Stimulated activated CD8-positive, alpha-beta memory T cell treated with anti-CD3 and anti-CD28 coated beads, Interleukin-4, amount 100 ng/mL, for 1 hour (primary cell): ENCODE measurements around the gene ZNF541.

Experiments
- DNase-seq, 2 donors: peaks; one replicate each; pipeline ENCODE4 v3.0.0-alpha.2; 2020; ENCODE audit warnings: low read depth in 2 of 2, low spot score in 1 of 2

The ZNF541 gene, protein sequence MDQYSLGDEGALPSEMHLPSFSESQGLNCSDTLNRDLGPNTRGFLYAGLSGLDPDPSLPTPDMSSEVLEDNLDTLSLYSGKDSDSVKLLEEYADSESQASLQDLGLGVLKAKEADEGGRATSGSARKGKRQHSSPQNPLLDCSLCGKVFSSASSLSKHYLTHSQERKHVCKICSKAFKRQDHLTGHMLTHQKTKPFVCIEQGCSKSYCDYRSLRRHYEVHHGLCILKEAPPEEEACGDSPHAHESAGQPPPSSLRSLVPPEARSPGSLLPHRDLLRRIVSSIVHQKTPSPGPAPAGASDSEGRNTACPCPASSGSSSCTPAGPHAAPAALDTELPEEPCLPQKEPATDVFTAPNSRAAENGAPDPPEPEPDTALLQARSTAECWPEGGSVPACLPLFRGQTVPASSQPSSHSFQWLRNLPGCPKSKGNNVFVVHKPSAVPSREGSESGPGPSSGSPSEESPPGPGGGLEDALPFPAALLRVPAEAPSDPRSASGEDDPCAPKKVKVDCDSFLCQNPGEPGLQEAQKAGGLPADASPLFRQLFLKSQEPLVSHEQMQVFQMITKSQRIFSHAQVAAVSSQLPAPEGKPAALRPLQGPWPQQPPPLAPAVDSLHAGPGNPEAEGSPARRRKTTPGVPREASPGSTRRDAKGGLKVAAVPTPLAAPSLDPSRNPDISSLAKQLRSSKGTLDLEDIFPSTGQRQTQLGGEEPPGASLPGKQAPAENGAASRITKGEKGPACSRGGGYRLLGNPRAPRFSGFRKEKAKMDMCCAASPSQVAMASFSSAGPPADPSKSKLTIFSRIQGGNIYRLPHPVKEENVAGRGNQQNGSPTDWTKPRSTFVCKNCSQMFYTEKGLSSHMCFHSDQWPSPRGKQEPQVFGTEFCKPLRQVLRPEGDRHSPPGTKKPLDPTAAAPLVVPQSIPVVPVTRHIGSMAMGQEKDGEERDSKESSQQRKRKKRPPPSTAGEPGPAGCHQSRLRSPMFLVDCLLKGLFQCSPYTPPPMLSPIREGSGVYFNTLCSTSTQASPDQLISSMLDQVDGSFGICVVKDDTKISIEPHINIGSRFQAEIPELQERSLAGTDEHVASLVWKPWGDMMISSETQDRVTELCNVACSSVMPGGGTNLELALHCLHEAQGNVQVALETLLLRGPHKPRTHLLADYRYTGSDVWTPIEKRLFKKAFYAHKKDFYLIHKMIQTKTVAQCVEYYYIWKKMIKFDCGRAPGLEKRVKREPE (N-terminal part only)

DNA sequence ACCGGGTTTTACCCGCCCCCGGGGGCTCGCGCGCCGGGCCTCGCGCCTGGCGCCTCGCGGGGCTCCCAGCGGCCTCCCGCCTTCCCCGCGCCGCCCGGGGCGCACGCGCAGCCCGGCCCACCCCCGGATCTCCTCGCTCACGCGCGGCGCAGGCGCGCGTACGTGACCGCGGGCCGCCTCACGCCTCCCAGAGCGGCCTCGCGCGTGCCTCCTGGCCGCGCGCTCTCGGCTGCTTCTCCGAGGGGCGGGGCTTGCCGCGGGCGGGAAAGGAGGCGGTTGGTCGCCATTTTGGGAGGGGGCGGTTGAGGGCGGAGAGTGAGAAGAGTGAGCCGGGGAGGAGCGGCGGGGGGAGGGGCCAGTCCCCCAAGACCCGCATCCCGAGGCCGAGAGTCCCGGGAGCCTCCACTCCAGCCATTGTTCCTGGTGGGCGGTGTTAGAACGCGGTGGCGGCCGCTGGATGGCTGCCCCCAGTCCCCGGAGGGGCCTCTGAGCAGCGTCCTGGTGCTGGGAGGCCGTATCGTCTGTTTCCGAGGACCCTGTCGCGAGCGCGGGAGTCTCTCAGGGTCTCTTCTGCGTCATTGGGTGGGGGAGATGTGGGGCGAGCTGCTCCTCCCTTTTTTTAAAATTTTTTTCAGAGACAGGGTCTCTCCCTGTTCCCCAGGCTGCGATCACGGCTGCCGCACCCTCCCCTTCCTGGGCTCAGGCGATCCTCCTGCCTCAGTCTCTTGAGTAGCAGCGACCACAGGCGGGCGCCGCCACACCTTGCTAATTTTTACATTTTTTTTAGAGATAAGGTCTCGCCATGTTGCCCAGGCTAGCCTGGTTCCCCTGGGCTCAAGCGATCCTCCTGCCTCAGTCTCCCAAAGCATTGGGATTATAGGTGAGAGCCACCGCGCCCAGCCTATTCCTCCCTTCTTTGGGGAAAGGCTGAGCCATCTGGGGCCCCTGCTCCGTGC lies at the start of gene ZNF541:
ZNF541 (minus strand) TSS at position 78 of the 956 bp plus-strand sequence. CDS start 17,292 bp downstream, outside the sequence.
- DNase-seq: peak; percentile 50 to 76

DNA sequence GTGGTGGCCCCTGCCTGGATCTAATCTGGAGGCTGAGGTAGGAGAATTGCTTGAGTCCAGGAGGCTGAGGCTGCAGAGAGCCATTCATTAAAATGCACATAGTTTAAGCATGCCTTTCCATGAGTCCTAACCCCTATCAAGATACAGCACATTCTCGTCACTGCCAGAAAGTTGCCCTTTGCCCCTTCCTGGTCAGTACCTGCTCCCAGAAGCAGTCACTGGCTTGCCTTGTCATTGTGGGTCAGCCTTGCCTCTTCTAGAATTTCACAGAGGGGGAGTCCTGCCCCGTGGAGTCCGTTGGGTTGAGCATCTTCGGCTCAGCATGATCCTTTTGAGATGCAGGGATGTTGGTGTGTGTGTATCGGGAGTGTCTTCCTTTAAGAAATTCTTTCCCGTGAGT lies 46.8 kb upstream of the ZNF541 start:
- DNase-seq: no peak

DNA sequence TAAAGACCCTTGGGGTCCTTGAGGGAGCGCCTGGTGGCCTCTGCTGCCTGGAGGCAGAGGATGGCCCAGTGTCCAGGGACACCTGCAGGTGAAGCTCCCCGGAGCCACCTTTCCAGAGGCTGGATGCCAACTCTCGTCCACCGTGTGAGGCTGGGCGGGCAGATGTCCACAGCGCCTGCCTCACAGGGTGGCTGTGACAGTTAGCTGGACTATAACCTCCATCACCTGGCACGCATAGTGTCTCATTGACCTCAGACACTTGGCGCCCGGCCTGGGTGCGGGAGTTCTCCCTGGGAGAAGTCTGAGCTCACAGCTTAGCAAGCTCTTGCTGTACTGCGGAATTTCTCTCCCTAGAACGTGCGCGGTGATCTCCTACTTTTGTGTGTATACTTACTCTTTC lies 45.8 kb upstream of the ZNF541 start:
- no peak for DNase-seq

DNA sequence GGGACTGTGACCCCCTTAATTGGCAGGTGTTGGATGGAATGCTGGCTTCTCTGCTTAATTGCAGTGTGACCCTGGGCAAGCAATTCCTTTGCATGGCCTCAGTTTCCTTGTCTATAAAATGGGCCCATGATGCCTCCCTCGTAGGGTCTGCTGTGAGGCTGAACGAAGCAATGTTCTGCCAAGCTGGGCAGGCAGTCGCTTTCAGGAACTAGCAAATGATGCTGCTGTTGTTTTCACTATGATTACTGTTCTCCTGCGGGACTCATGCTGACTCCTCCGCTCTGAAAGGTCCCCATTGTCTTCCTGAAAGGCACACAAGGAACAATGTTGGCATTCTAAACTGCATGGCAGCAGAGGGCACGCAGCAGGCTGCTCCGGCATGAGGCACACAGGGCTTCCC lies 42.8 kb upstream of the ZNF541 start:
- no peak for DNase-seq

DNA sequence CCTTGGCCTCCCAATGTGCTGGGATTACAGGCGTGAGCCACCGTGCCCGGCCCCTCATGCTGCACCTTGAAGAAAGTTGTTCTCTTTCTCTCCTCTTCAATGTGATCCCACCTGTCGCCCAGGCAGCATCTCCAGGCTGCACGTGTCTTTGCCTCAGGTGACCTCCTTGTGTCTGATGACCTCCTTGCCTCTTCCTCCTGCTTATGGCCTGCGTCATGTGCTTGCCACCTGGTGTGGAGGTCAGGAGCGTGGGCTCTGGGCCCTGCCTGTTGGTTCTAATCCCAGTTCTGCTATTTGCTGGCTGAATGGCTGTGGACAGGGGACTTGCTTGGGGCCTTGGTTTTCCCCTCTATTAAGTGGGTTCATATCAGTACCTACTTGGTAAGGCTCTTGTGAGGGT lies 42.3 kb upstream of the ZNF541 start:
- no peak for DNase-seq

DNA sequence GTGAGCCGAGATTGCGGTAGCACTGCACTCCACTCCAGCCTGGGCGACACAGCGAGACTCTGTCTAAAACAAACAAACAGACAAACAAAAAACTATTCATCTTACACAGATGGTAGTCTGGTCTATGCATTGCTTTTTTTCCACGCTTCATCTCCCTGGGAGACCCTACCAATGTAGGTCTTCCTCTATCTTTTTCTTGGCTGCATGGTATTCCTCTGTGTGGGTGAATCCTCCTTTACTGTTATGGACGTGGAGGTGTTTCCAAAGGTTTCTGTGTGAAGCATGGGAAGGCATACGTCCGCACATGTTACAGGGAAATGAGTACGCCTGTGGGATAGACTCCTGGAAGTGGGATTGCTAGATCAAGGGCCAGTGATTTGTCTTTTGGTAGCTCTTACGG lies 41.6 kb upstream of the ZNF541 start:
- no peak for DNase-seq

DNA sequence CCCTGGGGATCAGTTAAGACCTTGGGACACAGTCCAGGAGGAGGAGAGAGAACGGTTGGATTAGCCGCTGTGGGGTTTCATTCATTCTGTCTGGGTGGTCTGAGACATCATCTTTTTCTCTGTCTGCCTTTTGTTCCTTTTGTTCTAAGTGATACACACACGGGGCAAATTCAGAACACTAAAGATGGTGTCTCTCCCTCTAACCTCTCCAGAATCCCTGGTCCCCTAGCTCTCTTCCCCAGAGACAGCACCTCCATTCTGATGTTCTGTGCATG lies 41.0 kb upstream of the ZNF541 start:
- DNase-seq: no peak

DNA sequence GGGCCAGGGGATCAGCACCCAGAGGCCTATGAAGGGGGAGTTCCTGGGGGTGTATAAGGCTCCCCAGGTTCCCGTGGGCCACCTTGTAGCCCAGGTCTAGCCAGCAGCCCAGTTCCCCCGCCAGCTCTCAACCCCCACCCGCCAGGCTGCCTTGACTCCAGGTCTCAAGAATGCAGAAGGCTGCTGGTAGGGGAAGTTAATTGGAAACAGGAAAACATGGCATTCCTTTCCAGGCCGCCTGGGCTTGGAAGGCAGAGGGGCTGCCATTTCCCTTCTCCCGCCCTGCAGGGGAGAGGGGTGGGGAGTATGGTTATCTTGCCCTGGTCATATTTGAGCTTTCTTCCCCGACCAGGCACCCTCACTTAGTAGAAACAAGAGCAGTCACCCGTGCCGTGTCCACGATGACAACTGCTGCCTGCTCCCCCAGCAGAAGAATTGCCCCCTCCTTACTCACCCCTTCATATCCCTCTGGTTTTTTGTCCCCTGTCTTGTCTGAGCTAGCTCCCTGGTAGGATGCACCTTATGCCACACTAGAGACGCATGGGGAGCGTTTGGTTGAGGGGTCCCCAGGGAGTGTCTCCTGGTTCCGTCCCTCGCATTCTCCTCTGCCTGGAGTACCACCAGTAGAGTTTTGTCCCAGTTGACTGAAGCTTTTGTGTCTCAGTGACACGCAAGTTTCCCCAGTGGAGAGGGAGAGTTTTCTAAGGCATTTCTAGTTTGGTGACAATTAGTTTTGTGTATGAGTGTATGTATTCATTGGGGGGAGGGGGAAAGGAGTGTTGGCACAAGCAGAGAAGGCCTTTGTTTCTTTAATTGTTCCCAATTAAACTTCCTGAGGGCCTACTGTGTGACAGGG lies 40.4 kb upstream of the ZNF541 start:
- no peak for DNase-seq

DNA sequence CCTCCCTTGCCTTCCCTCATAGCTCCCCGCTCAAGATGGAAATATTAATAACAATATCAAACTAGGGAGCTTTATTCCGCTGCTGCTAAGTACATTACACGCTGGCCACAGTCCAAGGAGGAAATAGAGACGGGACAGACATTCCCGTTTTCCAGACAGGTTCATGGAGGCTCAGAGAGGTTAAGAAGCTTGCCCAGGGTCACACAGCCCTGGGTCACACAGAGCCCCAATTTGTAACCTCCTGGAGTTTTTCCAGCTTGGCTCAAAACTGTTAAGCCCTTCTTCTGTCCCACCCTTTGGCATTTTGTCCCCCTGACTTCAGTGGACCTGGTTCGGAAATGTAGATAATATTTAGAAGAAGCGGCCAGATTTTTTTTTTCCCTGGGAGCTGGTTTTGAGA lies 38.0 kb upstream of the ZNF541 start:
- no peak for DNase-seq

DNA sequence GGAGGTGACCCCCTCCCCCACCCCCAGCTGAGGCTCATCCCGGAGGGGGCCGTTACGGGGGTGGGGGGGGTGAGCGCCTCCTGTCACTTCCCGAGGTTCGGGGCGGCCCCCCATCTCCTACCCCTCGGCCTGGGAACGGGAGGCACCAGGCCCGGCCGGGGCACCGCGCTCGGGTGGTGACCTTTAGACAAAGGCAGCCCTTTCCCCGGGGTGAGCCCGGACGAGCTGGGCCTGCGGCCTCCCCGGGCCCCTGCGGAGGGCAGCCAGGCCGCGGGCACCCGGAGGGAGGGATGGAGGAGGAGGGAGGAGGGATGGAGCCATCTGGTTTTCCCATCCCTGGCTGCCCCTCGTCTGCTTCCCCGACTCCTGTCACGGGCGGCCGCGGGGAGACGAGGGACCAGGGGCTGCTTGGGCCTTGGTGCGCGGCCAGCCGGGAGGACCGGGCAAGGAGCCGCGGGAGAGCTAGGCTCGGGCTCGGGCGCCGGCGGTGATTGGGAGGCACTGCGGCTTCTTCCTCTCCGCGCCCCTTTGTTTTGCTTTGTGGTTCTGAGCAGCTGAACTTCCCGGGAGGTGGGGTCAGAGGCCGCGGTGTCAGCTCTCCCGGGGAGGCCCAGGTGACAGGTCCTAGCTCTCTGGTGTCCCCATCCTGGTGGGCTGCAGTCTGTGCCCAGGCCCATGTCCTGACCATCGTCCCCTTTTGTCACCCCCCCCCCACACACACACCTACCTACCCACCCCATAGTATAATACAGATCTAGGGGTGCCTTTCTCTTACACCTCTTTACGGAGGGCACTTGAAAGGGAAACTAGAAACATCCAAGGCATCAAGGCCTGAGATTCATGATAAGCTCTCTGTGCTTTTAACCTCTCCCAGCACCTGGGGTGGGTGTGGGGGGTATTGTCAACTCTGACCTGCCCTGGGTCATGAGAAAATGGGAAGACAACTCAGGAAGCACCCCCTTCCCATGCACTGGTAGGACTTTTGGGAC lies 37.3 kb upstream of the ZNF541 start:
- DNase-seq: peak in 1 of 2 donors; percentile 26

DNA sequence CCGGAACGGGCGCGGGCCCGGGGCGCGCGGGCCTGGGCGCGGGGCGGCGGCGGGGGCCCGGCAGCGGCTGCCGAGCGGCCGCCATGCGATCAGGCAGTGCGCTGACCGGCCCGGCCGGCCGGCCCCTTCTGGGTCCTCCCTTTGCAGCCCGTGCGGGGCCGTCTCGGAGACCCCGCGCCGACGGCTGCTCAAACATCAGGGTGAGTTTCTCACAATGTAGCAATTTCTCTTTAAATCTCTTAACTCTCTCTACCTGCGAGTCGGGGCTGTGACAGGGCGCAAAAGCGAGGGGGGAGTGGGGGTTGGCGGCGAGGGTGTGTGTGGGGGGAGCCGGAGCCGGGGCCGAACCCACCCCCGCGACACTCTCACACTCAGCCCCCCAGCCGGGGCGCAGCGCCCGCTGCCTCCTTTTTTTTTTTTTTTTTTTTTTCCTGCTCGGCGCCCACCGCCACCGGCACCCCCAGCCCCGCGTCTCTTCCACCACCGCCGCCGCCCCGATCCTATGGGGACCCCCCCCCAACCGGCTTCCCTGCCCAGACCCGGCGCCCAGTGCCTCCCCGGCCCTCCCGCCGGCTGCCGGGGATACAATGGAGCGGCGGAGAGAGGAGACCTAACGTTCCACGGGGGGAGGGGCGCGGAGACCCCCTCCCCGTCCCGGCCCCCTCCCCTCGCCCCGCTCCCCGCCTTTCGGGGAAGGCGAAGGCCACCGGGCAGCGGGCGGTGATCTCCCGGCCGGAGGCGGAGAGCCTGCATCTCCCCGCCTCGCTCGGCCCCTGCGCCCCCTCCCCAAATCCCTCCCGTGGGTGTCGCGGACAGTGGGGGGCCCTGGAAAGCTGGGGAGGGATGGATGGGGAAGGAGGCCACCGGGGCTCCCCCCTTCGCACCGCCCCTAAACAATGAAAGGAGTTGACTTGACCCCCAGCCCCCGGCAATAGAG lies 36.3 kb upstream of the ZNF541 start, which contains the start of gene BICRA:
BICRA (plus strand) TSS at position 166 of the 937 bp plus-strand sequence. CDS start 64,441 bp downstream, outside the sequence.
- DNase-seq: peak; percentile 47 to 61

DNA sequence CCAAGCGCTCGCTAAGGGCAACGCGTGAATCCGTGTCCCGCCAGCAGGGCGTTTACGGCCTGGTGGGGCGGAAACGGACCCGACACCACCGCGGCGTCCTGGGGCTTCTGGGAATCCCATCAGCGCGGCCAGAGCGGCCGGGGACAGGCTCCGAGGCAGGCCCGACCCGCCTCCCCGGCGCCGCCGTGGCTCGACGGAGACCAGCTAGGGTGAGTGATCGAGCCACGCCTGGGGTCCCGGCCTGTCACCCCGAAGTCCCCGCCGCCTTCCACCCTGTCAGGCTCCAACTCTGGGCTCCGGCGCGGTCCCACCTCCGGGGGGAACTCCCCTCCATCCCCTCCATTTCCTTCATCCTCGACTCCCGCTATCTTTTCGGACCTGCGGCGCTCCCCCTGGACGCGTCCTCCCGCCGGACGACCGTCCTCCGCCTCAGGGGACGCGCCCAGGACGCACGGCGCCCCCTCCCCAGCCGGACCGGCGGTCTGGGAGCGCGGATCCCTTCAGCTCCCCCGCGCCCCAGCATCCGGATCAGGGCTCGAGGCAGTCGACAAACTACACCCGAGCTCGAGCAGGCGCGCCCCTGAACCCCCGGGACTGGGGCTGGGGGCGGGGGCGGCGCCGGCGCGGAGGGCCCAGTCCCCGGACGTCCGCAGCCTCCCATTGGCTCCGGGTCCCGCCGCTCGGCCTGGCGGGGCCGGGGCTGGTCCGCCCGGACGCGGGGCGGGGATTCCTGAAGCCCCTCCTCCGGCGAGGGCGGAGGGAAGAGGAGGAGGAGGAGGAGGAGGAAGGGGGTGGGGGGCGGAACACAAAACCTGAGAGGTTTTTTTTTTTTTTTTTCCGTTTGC lies 35.3 kb upstream of the ZNF541 start:
- DNase-seq: peak; percentile 77 to 90

DNA sequence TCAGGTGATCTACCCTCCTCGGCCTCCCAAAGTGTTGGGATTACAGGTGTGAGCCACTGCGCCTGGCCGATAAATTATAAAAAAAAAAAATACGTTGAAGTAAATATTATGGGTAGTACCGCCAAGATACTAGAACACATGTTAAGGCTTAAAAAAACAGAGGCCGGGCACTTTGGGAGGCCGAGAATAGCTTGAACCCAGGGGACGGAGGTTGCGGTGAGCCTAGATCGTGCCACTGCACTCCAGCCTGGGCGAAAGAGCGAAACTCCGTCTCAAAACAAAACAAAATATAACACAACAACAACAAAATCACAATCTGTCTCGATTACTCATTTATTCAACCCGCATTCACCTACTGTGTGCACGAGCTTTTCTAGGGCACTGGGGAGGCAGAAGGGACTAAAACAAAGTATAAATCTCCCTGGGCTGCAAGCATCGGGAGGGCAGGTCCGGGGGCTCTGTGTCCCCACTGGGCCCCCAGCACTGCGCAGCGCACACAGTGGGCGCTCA lies 34.7 kb upstream of the ZNF541 start:
- no peak for DNase-seq

DNA sequence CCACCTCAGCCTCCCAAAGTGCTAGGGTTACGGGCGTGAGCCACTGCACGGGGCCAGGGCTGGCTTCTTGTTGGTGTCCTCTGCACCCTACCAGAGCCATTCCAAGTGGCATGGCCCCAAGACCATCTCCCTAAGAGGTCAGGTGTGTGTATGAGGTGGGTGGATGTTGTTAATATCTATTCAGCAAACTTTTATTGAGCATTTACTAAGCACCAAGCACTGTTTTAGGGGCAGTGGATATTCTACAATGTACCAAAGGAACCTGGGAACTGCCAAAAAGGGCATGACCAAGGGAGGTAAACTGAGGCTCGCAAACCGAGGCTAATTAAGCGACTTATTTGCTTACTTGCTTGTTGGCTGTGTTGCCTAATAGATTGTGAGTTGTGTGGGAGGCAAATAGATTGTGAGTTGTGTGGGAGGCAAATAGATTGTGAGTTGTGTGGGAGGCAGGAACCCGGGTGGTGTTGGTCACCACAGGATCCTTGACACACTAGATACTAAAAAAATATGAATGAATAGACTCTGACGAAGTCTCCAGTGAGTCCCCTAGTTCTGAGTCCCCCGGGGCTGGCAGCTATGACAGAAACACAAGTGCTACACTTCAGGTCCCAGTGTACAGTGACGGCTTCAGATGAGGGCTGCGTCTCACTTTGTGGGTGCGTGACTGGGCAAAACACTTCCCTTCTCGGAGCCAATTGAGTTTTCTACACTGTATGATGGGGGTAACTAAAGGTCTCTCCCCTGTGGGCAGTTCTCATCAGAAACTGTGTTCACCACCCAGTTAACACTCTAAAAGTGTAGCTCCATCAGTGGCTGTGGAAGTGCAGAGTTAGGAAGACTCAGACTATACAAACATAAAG lies 31.0 kb upstream of the ZNF541 start:
- no peak for DNase-seq
